AG04449 (cell line): ENCODE data around the gene PITRM1.

Experiments used
- CTCF ChIA-PET: fragments of 350-600 bp; formaldehyde crosslinking; extraction: SDS; loops from one replicate; lab custom pipeline; 2021; ENCODE audit warnings: antibody characterized with exemption; lab: Yijun Ruan, JAX
- POLR2A ChIA-PET: fragments of 400-600, 350-600 bp; formaldehyde crosslinking; extraction: SDS; loops from one replicate; lab custom pipeline; 2020; ENCODE audit warnings: antibody characterized with exemption, inconsistent platforms; lab: Yijun Ruan, JAX
- DNase-seq: peaks from one replicate; pipeline ENCODE4 v3.0.0-alpha.2; 2010; ENCODE audit warnings: low read depth, low spot score
- H3K4me3 ChIP-seq: 2 replicates; pipeline ENCODE4 v1.5.1; 2011; ENCODE audit warnings: low read depth, mild to moderate bottlenecking, control low read depth, low read length
- TF ChIP-seq, protein P1 (sequence below): IDR thresholded peaks from one replicate; pipeline ENCODE4 v1.5.1; 2011; ENCODE audit warnings: mild to moderate bottlenecking, moderate library complexity, low read length, control low read depth, inconsistent platforms; ENCODE audit not compliant: insufficient read depth; ENCODE audit errors: missing control alignments

The PITRM1 gene

DNA sequence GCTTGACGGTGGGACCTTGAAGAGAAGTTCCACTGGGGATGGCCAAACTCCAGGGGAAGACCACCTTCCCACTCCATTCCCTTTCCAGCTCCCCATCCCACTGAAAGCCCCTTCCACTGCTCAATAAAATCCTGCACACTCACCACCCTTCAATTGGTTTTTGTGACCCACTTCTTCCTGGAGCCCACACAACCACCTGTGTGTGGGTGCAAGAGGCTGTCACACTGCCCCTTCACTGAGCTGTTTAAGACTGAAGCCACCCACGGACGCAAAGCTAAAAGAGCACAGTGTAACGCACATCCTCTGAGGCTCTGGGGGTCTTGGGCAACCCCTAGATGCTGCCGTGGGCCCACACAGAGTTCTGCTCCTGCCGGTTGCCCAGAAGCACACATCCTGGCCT, 12.8 kb upstream of the PITRM1 start:
- H3K4me3 ChIP-seq: no peak overlapping the region
- CTCF ChIA-PET: interaction anchor here (2.0 kb wide), 1 partner anchor 10 kb away, joined by 8 read pairs; no protein-coding TSS in a partner anchor
- DNase-seq: no peak
- POLR2A ChIA-PET: no interaction called here
- TF ChIP-seq, protein P1, sequence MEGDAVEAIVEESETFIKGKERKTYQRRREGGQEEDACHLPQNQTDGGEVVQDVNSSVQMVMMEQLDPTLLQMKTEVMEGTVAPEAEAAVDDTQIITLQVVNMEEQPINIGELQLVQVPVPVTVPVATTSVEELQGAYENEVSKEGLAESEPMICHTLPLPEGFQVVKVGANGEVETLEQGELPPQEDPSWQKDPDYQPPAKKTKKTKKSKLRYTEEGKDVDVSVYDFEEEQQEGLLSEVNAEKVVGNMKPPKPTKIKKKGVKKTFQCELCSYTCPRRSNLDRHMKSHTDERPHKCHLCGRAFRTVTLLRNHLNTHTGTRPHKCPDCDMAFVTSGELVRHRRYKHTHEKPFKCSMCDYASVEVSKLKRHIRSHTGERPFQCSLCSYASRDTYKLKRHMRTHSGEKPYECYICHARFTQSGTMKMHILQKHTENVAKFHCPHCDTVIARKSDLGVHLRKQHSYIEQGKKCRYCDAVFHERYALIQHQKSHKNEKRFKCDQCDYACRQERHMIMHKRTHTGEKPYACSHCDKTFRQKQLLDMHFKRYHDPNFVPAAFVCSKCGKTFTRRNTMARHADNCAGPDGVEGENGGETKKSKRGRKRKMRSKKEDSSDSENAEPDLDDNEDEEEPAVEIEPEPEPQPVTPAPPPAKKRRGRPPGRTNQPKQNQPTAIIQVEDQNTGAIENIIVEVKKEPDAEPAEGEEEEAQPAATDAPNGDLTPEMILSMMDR: no peak

DNA sequence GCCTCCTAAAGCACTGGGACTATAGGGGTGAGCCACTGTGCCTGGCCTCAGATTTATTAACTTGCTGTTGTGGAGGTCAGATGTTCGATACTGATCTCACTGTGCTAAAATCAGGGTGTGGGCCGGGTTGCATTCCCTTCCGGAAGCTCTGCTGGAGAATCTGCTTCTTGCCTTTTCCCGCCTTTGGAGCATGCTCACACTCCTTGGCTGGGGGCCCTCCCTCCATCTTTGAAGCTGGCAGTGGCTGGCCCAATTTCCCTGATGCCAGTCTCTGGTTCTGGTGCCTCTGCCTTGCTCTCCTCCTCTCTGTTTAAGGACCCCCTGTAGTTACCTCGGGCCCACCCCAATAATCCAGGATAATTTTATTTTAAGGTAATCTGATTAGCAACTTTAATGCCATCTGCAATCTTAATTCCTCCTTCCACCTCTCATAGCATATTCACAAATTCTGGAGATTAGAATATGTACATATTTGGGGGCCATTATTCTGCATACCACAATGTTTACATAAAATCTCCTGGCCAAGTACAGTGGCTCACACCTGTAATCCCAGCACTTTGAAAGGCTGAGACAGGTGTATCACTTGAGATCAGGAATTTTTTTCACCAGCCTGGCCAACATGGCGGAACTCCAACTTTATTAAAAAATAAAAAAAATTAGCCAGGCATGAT, 7.9 kb upstream of the PITRM1 start:
- CTCF ChIA-PET: interaction anchor here (0.7 to 5.1 kb wide), 4 partner anchors 12 to 29 kb away, joined by 3 to 32 read pairs (median 3); no protein-coding TSS in a partner anchor
- no peak for DNase-seq
- no peak overlapping the region for H3K4me3 ChIP-seq
- POLR2A ChIA-PET: no interaction called here
- TF ChIP-seq, protein P1: no peak

DNA sequence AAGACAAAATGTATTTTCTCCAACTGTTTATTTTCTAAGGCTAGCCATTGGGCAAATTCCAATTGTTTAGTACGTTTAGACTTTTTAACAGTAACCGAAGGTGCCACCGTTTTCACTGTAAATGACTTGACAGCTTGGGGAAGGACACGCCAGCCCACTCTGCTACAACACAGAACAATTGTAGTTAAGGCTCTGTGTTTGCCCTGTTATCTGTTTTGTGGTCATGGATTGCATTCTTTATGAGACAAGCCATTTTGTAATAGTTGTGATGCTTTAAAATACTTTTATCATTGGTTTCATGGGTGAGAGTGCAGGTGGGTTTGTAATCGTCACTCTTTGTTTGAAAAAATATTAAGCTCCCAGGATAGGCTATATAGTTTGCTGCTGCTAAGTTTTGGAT, 6.6 kb upstream of the PITRM1 start:
- POLR2A ChIA-PET: no interaction called here
- TF ChIP-seq, protein P1: no peak
- CTCF ChIA-PET: no interaction called here

DNA sequence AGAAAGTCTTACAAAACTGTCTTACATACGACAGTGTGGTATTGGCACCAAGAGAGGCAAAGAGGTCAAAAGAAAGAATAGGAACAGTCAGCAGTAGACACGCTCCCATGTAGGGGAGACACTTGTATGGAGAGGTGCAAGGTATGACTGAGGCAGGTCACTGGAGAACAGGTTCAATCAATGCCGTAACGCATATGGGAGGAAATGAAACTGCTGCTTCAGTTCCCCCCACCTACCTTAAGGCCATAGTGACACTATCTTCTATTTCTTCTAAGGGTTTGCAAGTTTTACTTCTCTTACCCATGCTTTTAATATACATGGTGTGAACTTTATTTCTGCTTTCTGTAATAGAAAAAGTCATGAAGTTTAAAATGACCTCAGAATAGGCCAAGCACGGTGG, 5.5 kb upstream of the PITRM1 start:
- DNase-seq: no peak
- ChIA-PET CTCF (interaction anchor here (1.3 kb wide), 1 partner anchor 15 kb away, joined by 3 read pairs; no protein-coding TSS in a partner anchor), POLR2A (no interaction called here)
- no peak overlapping the region for H3K4me3 ChIP-seq
- TF ChIP-seq, protein P1: no peak

More for the DNA sequence above, 6.6 kb upstream of the PITRM1 start:
- no peak for DNase-seq
- H3K4me3 ChIP-seq: no peak overlapping the region

DNA sequence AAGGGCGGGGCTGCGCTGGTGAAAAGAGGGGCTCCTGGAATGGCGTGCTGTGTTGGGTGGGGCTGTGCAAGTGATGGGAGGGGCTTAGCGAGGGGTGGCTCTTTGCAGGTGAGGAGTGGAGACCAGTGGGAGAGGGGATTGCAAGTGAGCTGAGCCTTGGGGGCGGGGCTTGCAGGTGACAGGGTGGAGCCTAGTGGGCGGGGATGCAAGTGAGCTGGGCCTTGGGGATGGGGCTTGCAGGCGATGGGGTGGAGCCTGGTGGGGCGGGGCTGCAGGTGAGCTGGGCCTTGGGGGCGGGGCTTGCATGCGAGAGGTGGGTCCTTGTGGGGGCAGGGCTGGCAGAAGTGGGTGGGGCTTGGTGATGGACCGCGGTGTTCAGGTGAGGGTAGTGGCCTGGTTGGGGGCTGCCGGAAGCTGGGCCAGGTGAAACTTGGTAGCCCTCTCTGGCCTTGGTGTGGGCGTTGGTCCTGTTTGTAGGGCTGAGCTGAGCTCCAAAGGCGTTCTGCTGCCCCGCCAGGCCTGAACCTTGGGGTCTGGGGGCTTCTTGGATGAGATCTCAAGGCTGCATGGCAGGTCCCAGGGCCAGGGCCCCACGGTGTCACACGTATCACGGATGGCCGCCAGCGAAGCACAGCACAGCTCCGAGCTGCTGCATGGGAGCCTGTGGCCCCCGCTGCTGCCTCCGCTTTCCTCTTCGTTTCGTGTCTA, 743 bp upstream of the PITRM1 start:
- CTCF ChIA-PET: interaction anchor here (1.0 kb wide), 1 partner anchor 20 kb away, joined by 3 read pairs; no protein-coding TSS in a partner anchor
- no peak for DNase-seq

More for the DNA sequence above, 743 bp upstream of the PITRM1 start:
- peak overlapping the region; percentile 58 for H3K4me3 ChIP-seq
- TF ChIP-seq, protein P1: no peak
- POLR2A ChIA-PET: interaction anchor here (0.5 to 1.3 kb wide), 5 partner anchors 9 to 612 kb away, joined by 3 to 9 read pairs (median 3); partner anchors contain the start of gene KLF6
